ENCODE data around the gene RHAG.
"Not testable (repeated sequence)": the region's sequence is repeated elsewhere in the genome, so short reads cannot be mapped to it uniquely, and the experiment has no call there.

The RHAG gene

GRCh38 chr6:49664817-49665216 is 28.2 kb upstream of the RHAG start:
- CTCF ChIA-PET = no interaction called here
- POLR2A ChIA-PET = no interaction called here
- H3K4me3 ChIP-seq (ENCODE audit: low read depth, low read length) = no peak overlapping the region
- no peak for TF ChIP-seq CTCF (IDR thresholded peaks at IDR 0.05; ENCODE audit: insufficient read depth, low read length, missing control alignments)
- no peak for DNase-seq (ENCODE audit: low read depth, low spot score)

- H3K4me3 ChIP-seq (ENCODE audit: low read depth, low read length); DNase-seq (ENCODE audit: low read depth, low spot score); CTCF ChIA-PET; POLR2A ChIA-PET: not testable (repeated sequence)
These were observed 27.4 kb upstream of the RHAG start for GRCh38 chr6:49664054-49664453.

- no peak for TF ChIP-seq CTCF (IDR thresholded peaks at IDR 0.05; ENCODE audit: insufficient read depth, low read length, missing control alignments)
- no peak for DNase-seq (ENCODE audit: low read depth, low spot score)
- CTCF ChIA-PET = no interaction called here
- H3K4me3 ChIP-seq (ENCODE audit: low read depth, low read length) = no peak overlapping the region
- POLR2A ChIA-PET = no interaction called here
These were observed 26.2 kb upstream of the RHAG start for GRCh38 chr6:49662892-49663261.

- TF ChIP-seq CTCF (IDR thresholded peaks at IDR 0.05; ENCODE audit: insufficient read depth, low read length, missing control alignments) = no peak
- DNase-seq (ENCODE audit: low read depth, low spot score) = no peak
- ChIA-PET CTCF (no interaction called here), POLR2A (no interaction called here)
- H3K4me3 ChIP-seq (ENCODE audit: low read depth, low read length) = no peak overlapping the region
These were observed 25.7 kb upstream of the RHAG start for GRCh38 chr6:49662231-49662891.

GRCh38 chr6:49653942-49654341 is 17.3 kb upstream of the RHAG start:
- CTCF ChIA-PET = no interaction called here
- POLR2A ChIA-PET = no interaction called here
- TF ChIP-seq CTCF (IDR thresholded peaks at IDR 0.05; ENCODE audit: insufficient read depth, low read length, missing control alignments) = no peak
- no peak overlapping the region for H3K4me3 ChIP-seq (ENCODE audit: low read depth, low read length)
- DNase-seq (ENCODE audit: low read depth, low spot score) = no peak

GRCh38 chr6:49653438-49653837 is 16.8 kb upstream of the RHAG start:
- ChIA-PET CTCF (no interaction called here), POLR2A (no interaction called here)
- TF ChIP-seq CTCF (IDR thresholded peaks at IDR 0.05; ENCODE audit: insufficient read depth, low read length, missing control alignments) = no peak
- DNase-seq (ENCODE audit: low read depth, low spot score) = no peak
- H3K4me3 ChIP-seq (ENCODE audit: low read depth, low read length) = no peak overlapping the region

GRCh38 chr6:49651239-49651638 is 14.6 kb upstream of the RHAG start:
- no peak overlapping the region for H3K4me3 ChIP-seq (ENCODE audit: low read depth, low read length)
- ChIA-PET CTCF (no interaction called here), POLR2A (no interaction called here)
- TF ChIP-seq CTCF (IDR thresholded peaks at IDR 0.05; ENCODE audit: insufficient read depth, low read length, missing control alignments) = no peak
- no peak for DNase-seq (ENCODE audit: low read depth, low spot score)
